NT2/D1 (cell line): ENCODE results near the gene PPFIA2.

Experiments
- SUZ12 ChIP-seq: IDR thresholded peaks from 2 replicates; pipeline ENCODE4 v1.6.1; 2011; ENCODE audit not compliant: insufficient read length, insufficient read depth; ENCODE audit errors: extremely low read depth
- ZNF274 ChIP-seq: IDR thresholded peaks from 2 replicates; pipeline ENCODE4 v1.6.1; 2011; ENCODE audit warnings: mild to moderate bottlenecking, low read depth, low read length

- TF ChIP-seq SUZ12 (no peak), ZNF274 (no peak)
These were observed 496.1 kb downstream of the PPFIA2 start for GRCh38 chr12:81263072-81263471.
